Natural killer cell (primary cell): ENCODE data around the gene EFCAB9. TPM values are rescaled to one million over a fixed set of nuclear protein-coding genes. Genes with fewer than 3 reads are reported as not detected.

Experiments used
- ATAC-seq, 3 donors: fragments of 150-1000 bp in 2 of 3; fragments of 200-7000 bp in 1 of 3; cut with Tn5 transposase; 1 replicate in 1 of 3; 2 replicates in 2 of 3; pipeline ENCODE4 v1.10.0; 2021; ENCODE audit warnings: mild to moderate bottlenecking in 2 of 3, moderate library complexity in 2 of 3
- DNase-seq, 2 donors: peaks; one replicate each; pipeline versions ENCODE4 v3.0.0 to v3.0.0-alpha.2; 2013 to 2021; ENCODE audit warnings: mixed read lengths in 1 of 2
- H3K27ac ChIP-seq: one replicate; pipeline ENCODE4 v1.5.1; 2013; ENCODE audit warnings: mild to moderate bottlenecking, low read length
- H3K27me3 ChIP-seq: one replicate; pipeline ENCODE4 v1.6.1; 2013; ENCODE audit warnings: low read length; ENCODE audit not compliant: control insufficient read depth, insufficient read depth
- H3K36me3 ChIP-seq: one replicate; pipeline ENCODE4 v1.6.1; 2013; ENCODE audit warnings: low read length; ENCODE audit not compliant: control insufficient read depth, insufficient read depth
- H3K4me1 ChIP-seq: one replicate; pipeline ENCODE4 v1.6.1; 2013; ENCODE audit warnings: low read length; ENCODE audit not compliant: control insufficient read depth, insufficient read depth
- H3K4me3 ChIP-seq: one replicate; pipeline ENCODE4 v1.5.1; 2013; ENCODE audit warnings: low read length
- H3K9me3 ChIP-seq: one replicate; pipeline ENCODE4 v1.6.1; 2013; ENCODE audit warnings: low read length; ENCODE audit not compliant: control insufficient read depth, insufficient read depth
- H3K27ac Mint-ChIP-seq, 2 donors: one replicate each; pipeline ENCODE4 v1.8.0; 2022; ENCODE audit warnings: mild to moderate bottlenecking in 2 of 2, mixed read lengths in 2 of 2, moderate library complexity in 1 of 2
- H3K27me3 Mint-ChIP-seq, 2 donors: one replicate each; pipeline ENCODE4 v1.8.0; 2022; ENCODE audit warnings: low read depth in 2 of 2, mixed read lengths in 2 of 2
- H3K36me3 Mint-ChIP-seq: one replicate; pipeline ENCODE4 v1.8.0; 2022; ENCODE audit warnings: mixed read lengths
- H3K4me1 Mint-ChIP-seq, 2 donors: one replicate each; pipeline ENCODE4 v1.8.0; 2022; ENCODE audit warnings: mixed read lengths in 2 of 2
- H3K4me3 Mint-ChIP-seq: one replicate; pipeline ENCODE4 v1.8.0; 2022; ENCODE audit warnings: mild to moderate bottlenecking, moderate library complexity, mixed read lengths
- H3K9me3 Mint-ChIP-seq, 2 donors: one replicate each; pipeline ENCODE4 v1.8.0; 2022; ENCODE audit warnings: mixed read lengths in 2 of 2
- CTCF ChIP-seq: fragments of 200-600 bp; IDR thresholded peaks from one replicate; pipeline ENCODE4 v1.8.0; 2022; ENCODE audit warnings: antibody characterized with exemption
- WGBS: methylation state at CpG from one replicate; pipeline ENCODE4 v1.1.7; 2013; ENCODE audit warnings: missing lambda C conversion rate; ENCODE audit not compliant: insufficient coverage; 5-methylcytosine and 5-hydroxymethylcytosine counted together
- intact Hi-C: fragments of 100-400 bp; cut with micrococcal nuclease; formaldehyde crosslinking; loops from one replicate; pipeline ENCODE4 v1.14.2; 2022
- total RNA-seq, 4 donors: library from RNA; stranded (reverse); fragments of 120-200 nt in 1 of 4; gene quantifications; one replicate each; pipeline versions ENCODE4 v1.2.3 to v1.2.4, GENCODE V29; 2013 to 2022

EFCAB9 gene
- total RNA-seq, 3 donors from 2014 or later (not counting 1 experiment from before 2014, with no cell fraction given), result not detected

DNA sequence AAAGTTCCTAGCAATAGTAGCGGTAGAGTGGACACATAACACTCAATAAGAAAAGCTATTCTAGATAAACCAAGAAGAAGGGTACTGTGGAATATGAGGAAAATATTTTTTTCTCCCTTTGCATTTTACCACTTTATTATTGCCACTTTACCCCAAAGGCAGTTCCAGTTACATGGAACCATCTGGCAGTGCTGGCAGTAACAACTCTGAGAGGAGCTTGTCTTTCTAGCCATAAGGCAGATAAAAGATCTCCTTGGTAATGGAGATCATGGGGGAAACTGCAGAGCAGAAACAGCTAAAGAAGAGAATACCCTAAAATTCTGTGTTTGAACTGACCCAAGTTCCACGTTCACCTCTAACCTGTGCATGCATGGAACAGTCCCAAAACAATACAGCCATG is 51.1 kb downstream of the EFCAB9 start:
- WGBS, result 92% methylated on average over 1 of the region's 2 CpGs
- H3K9me3 Mint-ChIP-seq, result no peaks in the 10 kb centered on the region
- ATAC-seq, result no peak

DNA sequence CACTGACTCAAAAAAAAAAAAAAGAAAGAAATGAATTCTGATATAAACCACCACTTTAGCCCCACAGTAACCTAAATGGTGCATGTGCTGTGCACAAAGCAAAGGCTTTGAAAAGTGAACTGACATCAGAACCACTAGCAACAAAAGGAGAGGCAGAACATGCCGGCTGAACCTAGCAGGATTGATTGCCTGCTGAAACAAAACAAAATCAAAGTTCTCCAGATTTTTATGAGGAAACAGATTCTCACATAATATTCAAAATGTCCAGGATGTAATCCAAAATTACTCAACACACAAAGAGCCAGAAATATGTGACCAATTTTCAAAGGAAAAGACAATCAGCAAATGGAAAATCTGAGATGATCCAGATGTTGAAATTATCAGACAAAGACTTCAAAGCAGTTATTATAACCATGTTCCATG is 51.7 kb downstream of the EFCAB9 start:
- 93% methylated on average over 1 of the region's 1 CpG for WGBS
- H3K36me3 Mint-ChIP-seq, result no peaks in the 10 kb centered on the region
- no peaks in the 10 kb centered on the region for H3K4me1 ChIP-seq
- H3K4me3 ChIP-seq, result no peak overlapping the region
- H3K9me3 Mint-ChIP-seq, result no peaks in the 10 kb centered on the region
- H3K4me3 Mint-ChIP-seq, result no peak overlapping the region
- H3K27ac Mint-ChIP-seq, result no peak overlapping the region
- H3K27me3 Mint-ChIP-seq, result no peaks in the 10 kb centered on the region
- no peaks in the 10 kb centered on the region for H3K4me1 Mint-ChIP-seq
- no peaks in the 10 kb centered on the region for H3K36me3 ChIP-seq
- TF ChIP-seq CTCF, result no peak
- intact Hi-C loops, result no loop called here
- H3K9me3 ChIP-seq, result no peaks in the 10 kb centered on the region
- DNase-seq (no peak), ATAC-seq (no peak)
- no peak overlapping the region for H3K27ac ChIP-seq
- H3K27me3 ChIP-seq, result no peaks in the 10 kb centered on the region

More for the DNA sequence above, 51.1 kb downstream of the EFCAB9 start:
- no peaks in the 10 kb centered on the region for H3K9me3 ChIP-seq
- Mint-ChIP-seq H3K27me3 (no peaks in the 10 kb centered on the region), H3K27ac (no peak overlapping the region), H3K4me3 (no peak overlapping the region), H3K4me1 (peaks cover 0 to under 1% of the 10 kb centered on the region in 2 donors), H3K36me3 (no peaks in the 10 kb centered on the region)
- no peak for TF ChIP-seq CTCF
- H3K4me3 ChIP-seq, result no peak overlapping the region
- H3K4me1 ChIP-seq, result no peaks in the 10 kb centered on the region
- no peak for DNase-seq
- H3K36me3 ChIP-seq, result no peaks in the 10 kb centered on the region
- intact Hi-C loops, result no loop called here
- H3K27ac ChIP-seq, result no peak overlapping the region
- H3K27me3 ChIP-seq, result no peaks in the 10 kb centered on the region

DNA sequence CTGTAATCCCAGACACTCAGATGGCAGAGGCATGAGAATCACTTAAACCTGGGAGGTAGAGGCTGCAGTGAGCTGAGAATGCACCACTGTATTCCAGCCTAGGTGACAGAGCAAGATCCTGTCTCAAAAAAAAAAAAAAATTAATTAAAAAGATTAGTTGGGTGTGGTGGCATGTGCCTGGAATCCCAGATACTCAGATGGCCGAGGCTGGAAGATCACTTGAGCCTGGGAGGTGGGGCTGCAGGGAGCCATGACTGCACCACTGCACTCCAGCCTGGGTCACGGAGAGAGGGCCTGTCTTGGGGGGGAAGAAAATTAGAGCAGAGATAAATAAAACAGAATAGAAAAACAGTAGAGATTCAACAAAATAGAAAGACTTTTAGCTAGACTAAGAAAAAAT is 54.7 kb downstream of the EFCAB9 start:
- no peak for TF ChIP-seq CTCF
- no peaks in the 10 kb centered on the region for H3K36me3 ChIP-seq
- no peaks in the 10 kb centered on the region for H3K27me3 ChIP-seq
- H3K27me3 Mint-ChIP-seq, result no peaks in the 10 kb centered on the region
- H3K36me3 Mint-ChIP-seq, result peaks cover 9% of the 10 kb centered on the region
- peaks cover 2% of the 10 kb centered on the region in 2 donors for H3K9me3 Mint-ChIP-seq
- DNase-seq (no peak), ATAC-seq (no peak)
- H3K4me1 ChIP-seq, result no peaks in the 10 kb centered on the region
- H3K9me3 ChIP-seq, result peaks cover 10% of the 10 kb centered on the region
- no peak overlapping the region for H3K27ac Mint-ChIP-seq
- H3K4me3 Mint-ChIP-seq, result no peak overlapping the region
- no peaks in the 10 kb centered on the region for H3K4me1 Mint-ChIP-seq
- 100% methylated on average over 1 of the region's 2 CpGs for WGBS
- no peak overlapping the region for H3K4me3 ChIP-seq
- no peak overlapping the region for H3K27ac ChIP-seq
- intact Hi-C loops, result no loop called here

GRCh38 chr5:172251419-172251818 is 57.4 kb downstream of the EFCAB9 start:
- 100% methylated on average over 1 of the region's 1 CpG for WGBS
- Mint-ChIP-seq H3K36me3 (peaks cover 9% of the 10 kb centered on the region), H3K27me3 (no peaks in the 10 kb centered on the region), H3K9me3 (peaks cover 2% of the 10 kb centered on the region in 2 donors), H3K4me1 (no peaks in the 10 kb centered on the region), H3K27ac (no peak overlapping the region), H3K4me3 (no peak overlapping the region)
- DNase-seq, result no peak
- peaks cover 10% of the 10 kb centered on the region for H3K9me3 ChIP-seq
- no peak overlapping the region for H3K27ac ChIP-seq
- H3K27me3 ChIP-seq, result no peaks in the 10 kb centered on the region
- TF ChIP-seq CTCF, result no peak
- no peaks in the 10 kb centered on the region for H3K4me1 ChIP-seq
- ATAC-seq, result no peak
- intact Hi-C loops, result no loop called here
- no peak overlapping the region for H3K4me3 ChIP-seq
- H3K36me3 ChIP-seq, result no peaks in the 10 kb centered on the region
